HAP-1 (cell line): ENCODE data around the gene ETV2.

Experiments
- DNase-seq, 2 experiments: peaks; one replicate each; pipeline ENCODE4 v3.0.0-alpha.2; 2016 to 2020; ENCODE audit warnings: low spot score in 2 of 2
- H3K27me3 ChIP-seq: fragments of 250-450 bp; sonication (Bioruptor Pico); 2 replicates; pipeline ENCODE4 v1.5.1; 2020; ENCODE audit warnings: low read depth, mild to moderate bottlenecking, moderate library complexity
- H3K36me3 ChIP-seq: fragments of 250-450 bp; sonication (Bioruptor Pico); replicated peaks from 2 replicates; pipeline ENCODE4 v1.5.1; 2020; ENCODE audit warnings: mild to moderate bottlenecking
- H3K4me1 ChIP-seq: fragments of 250-450 bp; sonication (Bioruptor Pico); 2 replicates; pipeline ENCODE4 v1.5.1; 2020; ENCODE audit warnings: mild to moderate bottlenecking
- H3K4me3 ChIP-seq: fragments of 250-450 bp; sonication (Bioruptor Pico); 2 replicates; pipeline ENCODE4 v1.5.1; 2020; ENCODE audit warnings: mild to moderate bottlenecking, moderate library complexity
- H3K9me3 ChIP-seq: fragments of 250-450 bp; sonication (Bioruptor Pico); 2 replicates; pipeline ENCODE4 v1.5.1; 2020; ENCODE audit warnings: mild to moderate bottlenecking, moderate library complexity
- in situ Hi-C: fragments of 300-500 bp; cut with MboI; formaldehyde crosslinking; loops from 3 replicates; pipeline ENCODE4 v1.14.3; 2020; ENCODE audit warnings: low sequenced_read_pairs, inconsistent platforms, mixed read lengths

Gene ETV2

GRCh38 chr19:35615036-35615435, 26.5 kb upstream of the ETV2 start:
- Histone ChIP-seq H3K36me3 (peaks cover 15% of the 10 kb centered on the region), H3K4me1 (peaks cover 5% of the 10 kb centered on the region), H3K4me3 (no peak overlapping the region), H3K27me3 (no peaks in the 10 kb centered on the region), H3K9me3 (no peaks in the 10 kb centered on the region)
- no peak for DNase-seq
- in situ Hi-C loops: no loop called here

DNA sequence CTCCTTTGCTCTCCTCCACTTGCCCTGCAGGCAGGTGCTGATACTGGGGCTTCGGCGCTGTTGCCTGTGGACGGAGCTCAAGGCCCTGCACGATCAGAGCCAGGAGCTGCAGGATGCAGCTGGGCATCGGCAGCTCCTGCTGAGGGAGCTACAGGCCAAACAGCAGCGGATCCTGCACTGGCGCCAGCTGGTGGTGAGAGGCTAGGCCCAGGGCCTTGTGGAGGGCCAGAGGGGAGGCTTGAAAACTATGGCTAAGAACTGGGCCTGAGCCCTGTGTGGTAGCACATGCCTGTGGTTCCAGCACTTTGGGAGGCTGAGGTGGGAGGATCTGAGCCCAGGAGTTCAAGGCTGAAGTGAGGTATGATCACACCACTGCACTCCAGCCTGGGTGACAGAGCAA, 22.7 kb upstream of the ETV2 start:
- H3K4me1 ChIP-seq: no peaks in the 10 kb centered on the region
- in situ Hi-C loops: no loop called here
- no peaks in the 10 kb centered on the region for H3K27me3 ChIP-seq
- H3K36me3 ChIP-seq: peaks cover 25% of the 10 kb centered on the region
- H3K4me3 ChIP-seq: no peak overlapping the region
- no peak for DNase-seq
- H3K9me3 ChIP-seq: no peaks in the 10 kb centered on the region

GRCh38 chr19:35619290-35619923, 22.1 kb upstream of the ETV2 start:
- no peaks in the 10 kb centered on the region for H3K27me3 ChIP-seq
- H3K9me3 ChIP-seq: no peaks in the 10 kb centered on the region
- no peaks in the 10 kb centered on the region for H3K4me1 ChIP-seq
- peaks cover 25% of the 10 kb centered on the region for H3K36me3 ChIP-seq
- no peak overlapping the region for H3K4me3 ChIP-seq
- in situ Hi-C loops: no loop called here
- no peak for DNase-seq

DNA sequence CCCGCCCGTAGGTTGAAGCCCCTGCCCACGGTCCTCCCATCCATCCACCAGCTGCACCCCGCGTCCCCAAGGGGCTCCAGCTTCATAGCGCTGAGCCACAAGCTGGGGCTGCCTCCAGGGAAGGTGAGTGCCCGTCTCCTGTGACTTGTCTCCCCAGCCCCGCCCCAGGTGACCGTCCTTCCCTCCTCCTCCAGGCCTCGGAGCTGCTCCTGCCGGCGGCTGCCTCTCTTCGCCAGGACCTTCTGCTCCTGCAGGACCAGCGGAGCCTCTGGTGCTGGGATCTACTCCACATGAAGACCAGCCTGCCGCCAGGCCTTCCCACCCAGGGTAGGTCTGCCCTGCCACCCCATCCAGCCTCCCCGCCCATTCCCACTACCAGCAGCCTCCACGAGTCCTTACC, 21.5 kb upstream of the ETV2 start:
- DNase-seq: no peak
- Histone ChIP-seq H3K36me3 (peaks cover 25% of the 10 kb centered on the region), H3K27me3 (no peaks in the 10 kb centered on the region), H3K4me1 (no peaks in the 10 kb centered on the region), H3K4me3 (no peak overlapping the region), H3K9me3 (no peaks in the 10 kb centered on the region)
- in situ Hi-C loops: no loop called here

GRCh38 chr19:35621708-35622107, 19.8 kb upstream of the ETV2 start:
- no peak overlapping the region for H3K4me3 ChIP-seq
- in situ Hi-C loops: no loop called here
- no peak for DNase-seq
- H3K4me1 ChIP-seq: no peaks in the 10 kb centered on the region
- peaks cover 19% of the 10 kb centered on the region for H3K36me3 ChIP-seq
- no peaks in the 10 kb centered on the region for H3K9me3 ChIP-seq
- H3K27me3 ChIP-seq: no peaks in the 10 kb centered on the region

- Histone ChIP-seq H3K36me3 (peaks cover 10% of the 10 kb centered on the region), H3K4me1 (no peaks in the 10 kb centered on the region), H3K27me3 (no peaks in the 10 kb centered on the region), H3K9me3 (no peaks in the 10 kb centered on the region), H3K4me3 (no peak overlapping the region)
- no peak for DNase-seq
- in situ Hi-C loops: no loop called here
These were observed 18.8 kb upstream of the ETV2 start for GRCh38 chr19:35622750-35623149.

DNA sequence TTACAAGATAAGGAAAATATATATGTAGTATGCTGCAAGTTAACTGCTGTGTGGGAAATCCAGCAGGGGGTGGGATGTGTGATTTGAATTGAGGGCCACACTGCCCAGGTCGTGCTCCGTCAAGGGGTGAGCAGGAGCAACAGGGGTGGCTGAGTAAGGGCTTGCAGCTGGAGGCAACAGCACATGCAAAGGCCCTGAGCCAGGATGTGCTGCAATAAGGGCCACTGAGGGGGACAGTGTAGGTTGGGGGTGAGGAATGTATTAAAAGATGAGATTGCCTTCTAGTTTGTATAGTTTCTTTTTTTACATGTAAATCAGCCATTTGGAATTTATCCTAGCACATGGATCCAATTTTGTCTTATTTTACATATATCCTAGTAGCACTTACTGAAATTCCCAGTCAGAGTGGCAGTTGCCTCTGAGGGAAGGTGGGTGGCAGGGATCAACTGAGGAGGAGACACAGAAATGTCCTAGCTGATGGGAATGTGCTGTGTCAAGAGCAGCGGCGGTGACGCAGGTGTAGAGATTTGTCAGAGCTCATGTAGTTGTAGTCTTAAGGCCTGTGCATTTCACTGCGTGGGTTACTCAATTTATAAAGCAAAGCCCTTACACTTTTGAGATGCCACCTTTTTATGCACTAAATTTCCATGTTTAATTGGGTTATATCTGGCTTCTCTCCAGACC, 18.1 kb upstream of the ETV2 start:
- H3K4me1 ChIP-seq: 0 out of 2 replicates have a peak, but pooled peaks cover 2% of the 10 kb centered on the region
- H3K9me3 ChIP-seq: no peaks in the 10 kb centered on the region
- no peak overlapping the region for H3K4me3 ChIP-seq
- DNase-seq: no peak
- in situ Hi-C loops: no loop called here
- peaks cover 10% of the 10 kb centered on the region for H3K36me3 ChIP-seq
- H3K27me3 ChIP-seq: no peaks in the 10 kb centered on the region

GRCh38 chr19:35628264-35628564, 13.3 kb upstream of the ETV2 start:
- Histone ChIP-seq H3K9me3 (no peaks in the 10 kb centered on the region), H3K4me1 (peaks cover 5% of the 10 kb centered on the region; the same call in 1 of the 2 replicates), H3K4me3 (peak overlapping the region; percentile 99), H3K27me3 (no peaks in the 10 kb centered on the region), H3K36me3 (peaks cover 30% of the 10 kb centered on the region)
- DNase-seq: no peak
- in situ Hi-C loops: no loop called here

DNA sequence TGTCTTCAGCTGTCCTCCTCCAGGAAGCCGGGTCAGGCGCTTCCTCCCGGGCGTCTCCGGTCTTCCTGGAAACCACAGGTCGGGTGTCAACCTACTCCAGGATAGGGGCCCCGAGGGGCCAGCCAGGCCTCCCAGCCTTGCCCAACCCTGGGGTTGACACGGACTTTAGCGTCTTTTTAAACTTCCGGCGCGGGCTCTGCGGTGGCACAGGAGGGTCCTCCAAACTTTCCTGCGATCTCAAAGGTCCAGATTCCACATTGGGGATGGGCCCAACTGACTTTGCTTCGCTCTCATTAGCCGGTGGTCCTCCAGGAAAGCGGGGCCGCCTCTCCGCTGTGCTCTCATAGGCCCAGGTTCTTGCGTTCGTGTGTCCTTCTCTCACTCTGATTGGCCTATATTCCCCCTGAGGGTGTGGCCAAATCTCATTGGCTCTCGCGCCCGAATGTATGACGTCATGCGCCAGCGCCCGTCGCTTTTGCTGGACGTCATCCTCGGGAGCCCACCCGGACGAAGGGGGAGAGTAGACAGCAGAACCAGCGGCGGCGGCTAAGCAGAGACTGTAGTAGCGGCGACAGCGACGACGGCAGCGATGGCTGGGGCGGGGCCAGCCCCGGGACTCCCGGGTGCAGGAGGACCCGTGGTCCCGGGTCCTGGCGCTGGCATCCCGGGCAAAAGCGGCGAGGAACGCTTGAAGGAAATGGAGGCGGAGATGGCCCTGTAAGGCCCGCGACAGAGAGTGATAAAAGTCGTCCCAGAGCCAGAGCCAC, 12.8 kb upstream of the ETV2 start, which contains the start of gene RBM42:
Gene RBM42 (plus strand): TSS at position 472 of the 767 bp plus-strand sequence. CDS start 118 bp downstream, at position 590.
- Histone ChIP-seq H3K4me1 (peaks cover 5% of the 10 kb centered on the region; the same call in 1 of the 2 replicates), H3K4me3 (peak within 1 kb of the TSS; percentile 99), H3K9me3 (no peaks in the 10 kb centered on the region), H3K27me3 (no peaks in the 10 kb centered on the region), H3K36me3 (peaks cover 34% of the 10 kb centered on the region)
- in situ Hi-C loops: no loop called here
- DNase-seq: peak; percentile 98 to 99

GRCh38 chr19:35629332-35629633, 12.3 kb upstream of the ETV2 start:
- Histone ChIP-seq H3K4me3 (peak overlapping the region; percentile 99), H3K9me3 (no peaks in the 10 kb centered on the region), H3K4me1 (peaks cover 5% of the 10 kb centered on the region; the same call in 1 of the 2 replicates), H3K27me3 (no peaks in the 10 kb centered on the region), H3K36me3 (peaks cover 37% of the 10 kb centered on the region)
- in situ Hi-C loops: no loop called here
- DNase-seq: no peak

DNA sequence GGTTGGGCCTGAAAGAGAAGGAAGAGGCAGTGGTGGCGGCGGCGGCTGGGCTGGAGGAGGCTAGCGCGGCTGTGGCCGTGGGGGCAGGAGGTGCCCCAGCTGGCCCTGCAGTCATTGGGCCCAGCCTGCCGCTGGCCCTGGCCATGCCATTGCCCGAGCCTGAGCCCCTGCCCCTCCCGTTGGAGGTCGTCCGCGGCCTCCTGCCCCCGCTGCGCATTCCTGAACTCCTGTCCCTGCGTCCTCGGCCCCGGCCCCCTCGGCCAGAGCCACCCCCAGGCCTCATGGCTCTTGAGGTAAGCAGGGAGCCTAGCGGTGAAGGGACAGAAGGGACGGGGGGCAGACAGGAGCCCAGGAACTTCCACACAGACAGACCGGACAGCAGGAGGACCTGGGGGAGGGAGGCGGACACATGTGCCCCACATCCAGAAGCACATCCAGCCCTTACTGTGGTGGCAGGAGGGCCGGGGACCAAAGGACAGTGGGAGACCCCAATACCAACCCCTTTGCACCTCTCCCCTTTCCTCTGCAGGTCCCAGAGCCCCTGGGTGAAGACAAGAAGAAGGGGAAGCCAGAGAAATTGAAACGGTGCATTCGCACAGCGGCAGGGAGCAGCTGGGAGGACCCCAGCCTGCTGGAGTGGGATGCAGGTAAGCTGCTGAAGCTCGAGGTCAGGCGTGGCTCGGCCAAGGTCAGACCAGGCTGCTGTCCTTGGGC, 7.7 kb upstream of the ETV2 start:
- Histone ChIP-seq H3K4me1 (peaks cover 3% of the 10 kb centered on the region; the same call in 1 of the 2 replicates), H3K4me3 (no peak overlapping the region), H3K27me3 (no peaks in the 10 kb centered on the region), H3K9me3 (no peaks in the 10 kb centered on the region), H3K36me3 (peaks cover 64% of the 10 kb centered on the region)
- in situ Hi-C loops: no loop called here
- no peak for DNase-seq

DNA sequence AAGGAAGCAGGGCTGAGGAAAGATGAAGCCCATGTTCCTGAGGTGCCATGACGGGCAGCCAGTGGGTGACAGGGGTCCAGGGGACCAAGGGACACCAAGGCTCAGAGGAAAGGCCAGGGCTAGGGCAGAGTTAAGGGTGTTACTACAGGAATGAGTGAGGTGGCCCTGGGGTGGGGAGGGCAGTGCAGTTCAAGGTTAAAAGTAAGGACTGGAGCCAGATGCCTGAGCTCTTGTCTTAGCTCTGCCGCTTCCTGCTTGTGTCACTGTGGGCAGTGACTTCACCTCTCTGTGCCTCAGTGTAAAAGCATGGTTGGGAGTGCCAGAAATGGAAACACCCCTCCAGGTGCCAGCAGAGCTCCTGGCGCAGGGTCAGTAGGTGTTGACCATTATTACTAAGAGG, 4.9 kb upstream of the ETV2 start:
- Histone ChIP-seq H3K9me3 (no peaks in the 10 kb centered on the region), H3K4me1 (no peaks in the 10 kb centered on the region), H3K4me3 (no peak overlapping the region), H3K36me3 (peaks cover 49% of the 10 kb centered on the region), H3K27me3 (no peaks in the 10 kb centered on the region)
- DNase-seq: no peak
- in situ Hi-C loops: no loop called here

- peaks cover 44% of the 10 kb centered on the region for H3K36me3 ChIP-seq
- DNase-seq: no peak
- H3K4me1 ChIP-seq: no peaks in the 10 kb centered on the region
- no peaks in the 10 kb centered on the region for H3K27me3 ChIP-seq
- no peak overlapping the region for H3K4me3 ChIP-seq
- no peaks in the 10 kb centered on the region for H3K9me3 ChIP-seq
- in situ Hi-C loops: no loop called here
These were observed 4.4 kb upstream of the ETV2 start for GRCh38 chr19:35637165-35637564.

DNA sequence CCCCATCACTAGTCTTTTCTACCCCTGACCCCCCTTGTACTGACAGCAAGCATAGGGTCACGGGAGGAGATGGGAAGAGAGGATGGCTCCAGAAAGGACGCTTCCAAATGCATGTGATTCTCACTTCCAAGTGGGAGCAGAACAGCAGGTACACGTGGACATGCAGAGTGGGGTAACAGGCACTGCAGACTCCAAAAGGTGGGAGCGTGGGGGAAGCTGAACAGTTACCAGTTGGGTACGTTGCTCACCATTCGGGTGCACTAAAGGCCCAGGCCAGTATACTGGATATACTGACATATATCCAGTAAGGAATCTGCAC, 2.3 kb upstream of the ETV2 start:
- Histone ChIP-seq H3K4me1 (peaks cover 7% of the 10 kb centered on the region; the same call in 1 of the 2 replicates), H3K4me3 (no peak overlapping the region), H3K9me3 (no peaks in the 10 kb centered on the region), H3K27me3 (no peaks in the 10 kb centered on the region), H3K36me3 (peaks cover 26% of the 10 kb centered on the region)
- in situ Hi-C loops: no loop called here
- no peak for DNase-seq
